RWPE2 (cell line): ENCODE measurements around the gene LARGE1.

Source experiments
- ATAC-seq: fragments of 200-7000 bp; cut with Tn5 transposase; 3 replicates; pipeline ENCODE4 v1.9.1; 2021; ENCODE audit warnings: low read depth
- DNase-seq: peaks from one replicate; pipeline ENCODE4 v3.0.0-alpha.2; 2020; ENCODE audit warnings: low spot score
- H3K27ac ChIP-seq: fragments of 450-650 bp; 2 replicates; pipeline ENCODE4 v1.5.1; 2017; ENCODE audit warnings: mild to moderate bottlenecking; ENCODE audit not compliant: poor library complexity, severe bottlenecking
- H3K27me3 ChIP-seq: fragments of 250-450 bp; sonication (Bioruptor Pico); 2 replicates; pipeline ENCODE4 v1.5.1; 2021; ENCODE audit warnings: mild to moderate bottlenecking, moderate library complexity; ENCODE audit not compliant: insufficient read depth, poor library complexity, severe bottlenecking
- H3K36me3 ChIP-seq: fragments of 250-450 bp; sonication (Bioruptor Pico); 2 replicates; pipeline ENCODE4 v1.5.1; 2020; ENCODE audit warnings: low read depth, mild to moderate bottlenecking, moderate library complexity
- H3K4me1 ChIP-seq: fragments of 250-450 bp; sonication (Bioruptor Pico); 2 replicates; pipeline ENCODE4 v1.5.1; 2021; ENCODE audit warnings: mild to moderate bottlenecking, moderate library complexity; ENCODE audit not compliant: insufficient read depth, poor library complexity, severe bottlenecking
- H3K4me3 ChIP-seq: fragments of 250-450 bp; sonication (Bioruptor Pico); 2 replicates; pipeline ENCODE4 v1.5.1; 2021; ENCODE audit warnings: mild to moderate bottlenecking, moderate library complexity; ENCODE audit not compliant: severe bottlenecking
- H3K9me3 ChIP-seq: fragments of 250-450 bp; sonication (Bioruptor Pico); 2 replicates; pipeline ENCODE4 v1.5.1; 2021; ENCODE audit warnings: mild to moderate bottlenecking, moderate library complexity; ENCODE audit not compliant: severe bottlenecking
- CTCF ChIP-seq: fragments of 450-650 bp; IDR thresholded peaks from one replicate; pipeline ENCODE4 v1.5.1; 2017; ENCODE audit warnings: mild to moderate bottlenecking, moderate library complexity; ENCODE audit not compliant: poor library complexity, severe bottlenecking

The LARGE1 gene

GRCh38 chr22:33391298-33391697 lies 529.0 kb downstream of the LARGE1 start:
- TF ChIP-seq CTCF = no peak
- Histone ChIP-seq H3K4me1 (no peaks in the 10 kb centered on the region), H3K9me3 (no peaks in the 10 kb centered on the region), H3K27ac (no peak overlapping the region), H3K36me3 (no peaks in the 10 kb centered on the region), H3K27me3 (no peaks in the 10 kb centered on the region), H3K4me3 (no peak overlapping the region)
- no peak for ATAC-seq
- DNase-seq = no peak

GRCh38 chr22:33389936-33390335 lies 530.3 kb downstream of the LARGE1 start:
- no peak overlapping the region for H3K4me3 ChIP-seq
- H3K4me1 ChIP-seq = no peaks in the 10 kb centered on the region
- H3K27ac ChIP-seq = no peak overlapping the region
- ATAC-seq (no peak), DNase-seq (no peak)
- no peaks in the 10 kb centered on the region for H3K36me3 ChIP-seq
- TF ChIP-seq CTCF = no peak
- H3K27me3 ChIP-seq = no peaks in the 10 kb centered on the region
- H3K9me3 ChIP-seq = no peaks in the 10 kb centered on the region

GRCh38 chr22:33386270-33386669 lies 534.0 kb downstream of the LARGE1 start:
- Histone ChIP-seq H3K27ac (no peak overlapping the region), H3K36me3 (no peaks in the 10 kb centered on the region), H3K9me3 (no peaks in the 10 kb centered on the region), H3K27me3 (no peaks in the 10 kb centered on the region), H3K4me1 (no peaks in the 10 kb centered on the region), H3K4me3 (no peak overlapping the region)
- no peak for ATAC-seq
- no peak for DNase-seq
- TF ChIP-seq CTCF = no peak

- H3K4me3 ChIP-seq = no peak overlapping the region
- no peak for DNase-seq
- no peaks in the 10 kb centered on the region for H3K9me3 ChIP-seq
- no peaks in the 10 kb centered on the region for H3K27me3 ChIP-seq
- no peak for ATAC-seq
- no peaks in the 10 kb centered on the region for H3K36me3 ChIP-seq
- TF ChIP-seq CTCF = no peak
- no peak overlapping the region for H3K27ac ChIP-seq
- no peaks in the 10 kb centered on the region for H3K4me1 ChIP-seq
Measured at GRCh38 chr22:33385611-33386010, 534.7 kb downstream of the LARGE1 start.

- no peaks in the 10 kb centered on the region for H3K27me3 ChIP-seq
Measured at GRCh38 chr22:33382436-33382835, 537.8 kb downstream of the LARGE1 start.

More at GRCh38 chr22:33382436-33382835, 537.8 kb downstream of the LARGE1 start:
- Histone ChIP-seq H3K36me3 (no peaks in the 10 kb centered on the region), H3K9me3 (no peaks in the 10 kb centered on the region), H3K4me1 (no peaks in the 10 kb centered on the region), H3K4me3 (no peak overlapping the region), H3K27ac (no peak overlapping the region)
- ATAC-seq = no peak
- no peak for TF ChIP-seq CTCF
- DNase-seq = no peak
